SU-DHL-6 (cell line): ENCODE results near the gene GDI1.

Source experiments
- H2AFZ ChIP-seq: fragments of 200-600 bp; sonication (generic); 2 replicates; pipeline ENCODE4 v1.6.1; 2014; ENCODE audit warnings: low read depth, mild to moderate bottlenecking, moderate library complexity, mixed read lengths, antibody characterized with exemption, low read length; ENCODE audit not compliant: severe bottlenecking
- H3F3A ChIP-seq: fragments of 200-600 bp; shearing (Covaris generic); 2 replicates; pipeline ENCODE4 v1.6.0; 2016; ENCODE audit warnings: antibody characterized with exemption, mild to moderate bottlenecking; ENCODE audit not compliant: insufficient read depth
- H3K27ac ChIP-seq: fragments of 200-600 bp; sonication (generic); 2 replicates; pipeline ENCODE4 v1.5.1; 2016; ENCODE audit warnings: low read depth, mild to moderate bottlenecking, low read length, moderate library complexity, mixed read lengths
- H3K27me3 ChIP-seq: fragments of 200-600 bp; sonication (generic), shearing (Covaris generic); 2 replicates; pipeline ENCODE4 v1.6.0; 2014; ENCODE audit warnings: mild to moderate bottlenecking, low read length
- H3K36me3 ChIP-seq: fragments of 200-600 bp; sonication (generic); 2 replicates; pipeline ENCODE4 v1.6.1; 2014; ENCODE audit warnings: mild to moderate bottlenecking, low read length, mixed read lengths
- H3K4me2 ChIP-seq: fragments of 300-600, 200-600 bp; shearing (Covaris generic), sonication (generic); 2 replicates; pipeline ENCODE4 v1.6.0; 2014; ENCODE audit warnings: low read length, low read depth, mild to moderate bottlenecking; ENCODE audit not compliant: poor library complexity, severe bottlenecking
- H3K4me3 ChIP-seq: fragments of 200-600 bp; sonication (generic); 2 replicates; pipeline ENCODE4 v1.5.1; 2014; ENCODE audit warnings: antibody characterized with exemption, low read length, mild to moderate bottlenecking, mixed read lengths; ENCODE audit not compliant: insufficient read depth, poor library complexity, severe bottlenecking
- H3K79me2 ChIP-seq: fragments of 200-600 bp; sonication (generic); 2 replicates; pipeline ENCODE4 v1.6.1; 2014; ENCODE audit warnings: mild to moderate bottlenecking, low read length, moderate library complexity; ENCODE audit not compliant: insufficient read depth
- H3K9ac ChIP-seq: fragments of 200-600 bp; sonication (generic); 2 replicates; pipeline ENCODE4 v1.7.0; 2014; ENCODE audit warnings: mild to moderate bottlenecking, low read length
- H3K9me2 ChIP-seq: fragments of 200-600 bp; sonication (generic); replicated peaks from 2 replicates; pipeline ENCODE4 v1.6.1; 2014; ENCODE audit warnings: low read length; ENCODE audit not compliant: insufficient read depth
- H3K9me3 ChIP-seq: fragments of 200-600 bp; sonication (generic); 2 replicates; pipeline ENCODE4 v1.6.1; 2014; ENCODE audit warnings: low read length, mixed read lengths; ENCODE audit not compliant: insufficient read depth
- H4K20me1 ChIP-seq: fragments of 200-600 bp; sonication (generic); 2 replicates; pipeline ENCODE4 v1.6.1; 2014; ENCODE audit warnings: low read depth, mild to moderate bottlenecking, antibody characterized with exemption, low read length, moderate library complexity, mixed read lengths
- EZH2phosphoT487 ChIP-seq: fragments of 200-600 bp; sonication (generic), shearing (Covaris generic); conservative IDR thresholded peaks from 2 replicates; pipeline ENCODE4 v1.6.1; 2018; ENCODE audit warnings: mild to moderate bottlenecking, antibody characterized with exemption, low read length, moderate library complexity, mixed read lengths
- TF ChIP-seq, protein P1 (sequence below): fragments of 200-600 bp; sonication (generic); IDR thresholded peaks from one replicate; pipeline ENCODE4 v1.5.1; 2017; ENCODE audit warnings: antibody characterized with exemption, mild to moderate bottlenecking, low read length, moderate library complexity; ENCODE audit not compliant: insufficient read depth, poor library complexity, severe bottlenecking

GDI1 gene

DNA sequence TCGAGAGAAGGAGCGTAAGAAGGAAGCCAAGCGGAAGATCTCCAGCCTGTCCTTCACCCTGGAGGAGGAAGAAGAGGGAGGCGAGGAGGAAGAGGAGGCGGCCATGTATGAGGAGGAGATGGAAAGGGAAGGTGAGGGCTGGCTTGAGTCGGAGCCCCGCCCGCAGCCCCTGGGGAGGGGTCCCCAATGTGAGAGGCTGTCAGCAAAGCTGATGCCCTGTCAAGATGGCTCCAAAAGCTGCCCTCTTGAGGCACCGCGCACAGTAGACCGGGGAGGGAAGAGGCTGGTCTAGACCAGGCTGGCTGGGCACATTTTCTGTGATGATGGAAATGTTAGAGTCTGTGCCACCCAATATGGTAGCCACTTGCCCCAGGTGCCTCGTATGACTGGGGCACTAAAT is 9.5 kb downstream of the GDI1 start:
- H3K27me3 ChIP-seq, result no peaks in the 10 kb centered on the region
- H2AFZ ChIP-seq, result no peak overlapping the region
- no peaks in the 10 kb centered on the region for H4K20me1 ChIP-seq
- TF ChIP-seq EZH2phosphoT487, result no peak
- TF ChIP-seq, protein P1, sequence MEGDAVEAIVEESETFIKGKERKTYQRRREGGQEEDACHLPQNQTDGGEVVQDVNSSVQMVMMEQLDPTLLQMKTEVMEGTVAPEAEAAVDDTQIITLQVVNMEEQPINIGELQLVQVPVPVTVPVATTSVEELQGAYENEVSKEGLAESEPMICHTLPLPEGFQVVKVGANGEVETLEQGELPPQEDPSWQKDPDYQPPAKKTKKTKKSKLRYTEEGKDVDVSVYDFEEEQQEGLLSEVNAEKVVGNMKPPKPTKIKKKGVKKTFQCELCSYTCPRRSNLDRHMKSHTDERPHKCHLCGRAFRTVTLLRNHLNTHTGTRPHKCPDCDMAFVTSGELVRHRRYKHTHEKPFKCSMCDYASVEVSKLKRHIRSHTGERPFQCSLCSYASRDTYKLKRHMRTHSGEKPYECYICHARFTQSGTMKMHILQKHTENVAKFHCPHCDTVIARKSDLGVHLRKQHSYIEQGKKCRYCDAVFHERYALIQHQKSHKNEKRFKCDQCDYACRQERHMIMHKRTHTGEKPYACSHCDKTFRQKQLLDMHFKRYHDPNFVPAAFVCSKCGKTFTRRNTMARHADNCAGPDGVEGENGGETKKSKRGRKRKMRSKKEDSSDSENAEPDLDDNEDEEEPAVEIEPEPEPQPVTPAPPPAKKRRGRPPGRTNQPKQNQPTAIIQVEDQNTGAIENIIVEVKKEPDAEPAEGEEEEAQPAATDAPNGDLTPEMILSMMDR, result no peak
- H3K36me3 ChIP-seq, result no peaks in the 10 kb centered on the region
- H3F3A ChIP-seq, result 0 out of 2 replicates have a peak, but pooled peaks cover 5% of the 10 kb centered on the region
- no peaks in the 10 kb centered on the region for H3K9me2 ChIP-seq
- no peak overlapping the region for H3K4me3 ChIP-seq
- H3K4me2 ChIP-seq, result no peak overlapping the region
- H3K27ac ChIP-seq, result no peak overlapping the region
- no peaks in the 10 kb centered on the region; the same call in 1 of the 2 replicates for H3K79me2 ChIP-seq
- no peaks in the 10 kb centered on the region for H3K9me3 ChIP-seq
- no peak overlapping the region for H3K9ac ChIP-seq

DNA sequence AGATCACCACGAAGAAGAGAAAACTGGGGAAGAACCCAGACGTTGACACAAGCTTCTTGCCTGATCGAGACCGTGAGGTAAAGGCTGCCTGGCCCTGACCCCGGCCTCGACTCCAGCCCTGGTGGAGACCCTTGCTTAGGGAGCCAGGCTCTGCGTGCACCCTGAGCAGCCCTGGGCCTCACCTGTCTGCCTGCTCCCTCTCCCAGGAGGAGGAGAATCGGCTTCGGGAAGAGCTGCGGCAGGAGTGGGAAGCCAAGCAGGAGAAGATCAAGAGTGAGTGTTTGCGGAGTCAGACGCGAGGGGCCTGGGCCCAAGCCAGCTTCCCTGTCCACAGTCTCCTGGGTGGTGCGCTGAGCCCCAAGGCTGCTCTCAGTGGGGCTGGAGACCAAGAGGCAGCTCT is 11.5 kb downstream of the GDI1 start:
- TF ChIP-seq EZH2phosphoT487, result no peak
- TF ChIP-seq, protein P1, result no peak
- H3K36me3 ChIP-seq, result no peaks in the 10 kb centered on the region
- H3K4me3 ChIP-seq, result no peak overlapping the region
- H3K79me2 ChIP-seq, result no peaks in the 10 kb centered on the region; the same call in 1 of the 2 replicates
- no peak overlapping the region for H2AFZ ChIP-seq
- no peak overlapping the region for H3K27ac ChIP-seq
- H3F3A ChIP-seq, result 0 out of 2 replicates have a peak, but pooled peaks cover under 1% of the 10 kb centered on the region
- H3K9ac ChIP-seq, result no peak overlapping the region
- H3K4me2 ChIP-seq, result no peak overlapping the region
- no peaks in the 10 kb centered on the region for H3K9me2 ChIP-seq
- H3K27me3 ChIP-seq, result no peaks in the 10 kb centered on the region
- no peaks in the 10 kb centered on the region for H3K9me3 ChIP-seq
- H4K20me1 ChIP-seq, result no peaks in the 10 kb centered on the region

DNA sequence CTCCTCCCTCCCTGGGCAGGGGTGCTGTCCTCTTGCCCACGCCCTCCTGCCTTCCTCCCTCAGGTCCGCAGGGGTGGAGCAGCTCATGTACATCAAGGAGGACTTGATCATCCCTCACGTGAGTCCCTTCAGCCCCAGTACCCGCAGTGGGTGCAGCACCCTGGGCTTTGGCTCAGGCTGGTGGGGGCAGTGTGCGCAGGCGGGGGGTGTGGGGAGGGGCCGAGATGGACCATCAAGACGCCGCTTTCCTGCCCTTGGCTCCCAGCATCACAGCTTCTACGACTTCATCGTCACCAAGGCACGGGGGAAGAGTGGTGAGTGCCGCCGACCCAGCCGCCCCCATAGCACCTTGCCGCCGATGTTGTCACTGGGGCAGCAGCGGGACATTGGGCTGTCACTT is 12.7 kb downstream of the GDI1 start:
- TF ChIP-seq EZH2phosphoT487, result no peak
- TF ChIP-seq, protein P1, result no peak
- Histone ChIP-seq H3K27ac (no peak overlapping the region), H3K9me3 (no peaks in the 10 kb centered on the region), H3K9ac (no peak overlapping the region), H3K9me2 (no peaks in the 10 kb centered on the region), H3K36me3 (no peaks in the 10 kb centered on the region), H3K79me2 (no peaks in the 10 kb centered on the region; the same call in 1 of the 2 replicates), H3K4me3 (no peak overlapping the region), H3F3A (no peaks in the 10 kb centered on the region), H4K20me1 (no peaks in the 10 kb centered on the region), H3K27me3 (no peaks in the 10 kb centered on the region), H3K4me2 (no peak overlapping the region), H2AFZ (no peak overlapping the region)

DNA sequence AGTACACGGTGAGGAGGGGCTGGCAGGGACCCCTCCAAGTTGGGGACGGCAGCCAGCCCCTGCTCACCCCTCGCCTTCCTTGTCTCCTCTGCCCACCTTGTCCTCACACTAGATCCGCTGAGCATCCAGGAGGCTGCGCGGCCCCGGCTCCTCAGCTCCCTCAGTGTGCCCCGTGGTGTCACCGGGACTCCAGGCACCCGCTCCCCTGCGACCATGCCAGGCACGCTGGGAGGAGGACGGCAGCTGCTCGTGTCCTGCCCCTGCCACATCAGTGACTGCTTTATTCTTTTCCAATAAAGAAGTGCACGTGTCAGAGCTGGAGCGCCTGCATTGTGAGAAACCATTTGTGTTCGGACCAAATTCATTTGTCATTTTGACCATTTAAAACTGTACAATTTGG is 13.4 kb downstream of the GDI1 start:
- Histone ChIP-seq H4K20me1 (no peaks in the 10 kb centered on the region), H3K4me2 (no peak overlapping the region), H3K27me3 (no peaks in the 10 kb centered on the region), H3K4me3 (no peak overlapping the region), H3K79me2 (no peaks in the 10 kb centered on the region), H3K9ac (no peak overlapping the region), H3K9me3 (no peaks in the 10 kb centered on the region), H3K9me2 (no peaks in the 10 kb centered on the region), H3K36me3 (no peaks in the 10 kb centered on the region), H3F3A (no peaks in the 10 kb centered on the region), H2AFZ (no peak overlapping the region), H3K27ac (no peak overlapping the region)
- TF ChIP-seq, protein P1, result no peak
